CD1c-positive myeloid dendritic cell (primary cell): ENCODE data around the gene TMEM50B.
A peak's percentile ranks its signal among the peaks of the same experiment; 100 is the strongest.
"Not testable (repeated sequence)": the region's sequence is repeated elsewhere in the genome, so short reads cannot be mapped to it uniquely, and the experiment has no call there.

Source experiments
- DNase-seq: peaks from one replicate; pipeline ENCODE4 v3.0.0-alpha.2; 2016; ENCODE audit errors: extremely low spot score

Gene TMEM50B

GRCh38 chr21:33478182-33478581 is 1.6 kb downstream of the TMEM50B start:
- no peak for DNase-seq

GRCh38 chr21:33477066-33477465 is 2.7 kb downstream of the TMEM50B start:
- no peak for DNase-seq

GRCh38 chr21:33473344-33473743 is 6.4 kb downstream of the TMEM50B start:
- no peak for DNase-seq

- DNase-seq: no peak
Observed at GRCh38 chr21:33470701-33471100, 9.1 kb downstream of the TMEM50B start.

GRCh38 chr21:33469183-33469582 is 10.6 kb downstream of the TMEM50B start:
- not testable (repeated sequence) for DNase-seq

- no peak for DNase-seq
Observed at GRCh38 chr21:33461538-33462250, 18.1 kb downstream of the TMEM50B start.

GRCh38 chr21:33458861-33459260 is 20.9 kb downstream of the TMEM50B start:
- no peak for DNase-seq

- no peak for DNase-seq
Observed at GRCh38 chr21:33455686-33456446, 23.9 kb downstream of the TMEM50B start.

GRCh38 chr21:33452362-33452761 is 27.4 kb downstream of the TMEM50B start:
- no peak for DNase-seq

GRCh38 chr21:33451634-33452071 is 28.1 kb downstream of the TMEM50B start:
- no peak for DNase-seq

GRCh38 chr21:33449616-33450015 is 30.2 kb downstream of the TMEM50B start:
- DNase-seq: no peak

- not testable (repeated sequence) for DNase-seq
Observed at GRCh38 chr21:33446620-33447019, 33.2 kb downstream of the TMEM50B start.

- no peak for DNase-seq
Observed at GRCh38 chr21:33444499-33444898, 35.3 kb downstream of the TMEM50B start.

GRCh38 chr21:33443194-33443593 is 36.6 kb downstream of the TMEM50B start:
- DNase-seq: no peak

GRCh38 chr21:33441489-33442477 is 38.0 kb downstream of the TMEM50B start:
- peak; percentile 30 for DNase-seq

- DNase-seq: no peak
Observed at GRCh38 chr21:33437140-33437539, 42.6 kb downstream of the TMEM50B start.

- peak; percentile 94 for DNase-seq
Observed at GRCh38 chr21:33434770-33435360, 44.9 kb downstream of the TMEM50B start.

GRCh38 chr21:33433425-33434114 is 46.2 kb downstream of the TMEM50B start:
- DNase-seq: peak; percentile 90

- DNase-seq: no peak
Observed at GRCh38 chr21:33433001-33433400, 46.8 kb downstream of the TMEM50B start.

- peak; percentile 73 for DNase-seq
Observed at GRCh38 chr21:33432496-33432895, 47.3 kb downstream of the TMEM50B start.

GRCh38 chr21:33430858-33431257 is 48.9 kb downstream of the TMEM50B start:
- no peak for DNase-seq
